ENCODE measurements around the gene EPB41L4B.

EPB41L4B gene

DNA sequence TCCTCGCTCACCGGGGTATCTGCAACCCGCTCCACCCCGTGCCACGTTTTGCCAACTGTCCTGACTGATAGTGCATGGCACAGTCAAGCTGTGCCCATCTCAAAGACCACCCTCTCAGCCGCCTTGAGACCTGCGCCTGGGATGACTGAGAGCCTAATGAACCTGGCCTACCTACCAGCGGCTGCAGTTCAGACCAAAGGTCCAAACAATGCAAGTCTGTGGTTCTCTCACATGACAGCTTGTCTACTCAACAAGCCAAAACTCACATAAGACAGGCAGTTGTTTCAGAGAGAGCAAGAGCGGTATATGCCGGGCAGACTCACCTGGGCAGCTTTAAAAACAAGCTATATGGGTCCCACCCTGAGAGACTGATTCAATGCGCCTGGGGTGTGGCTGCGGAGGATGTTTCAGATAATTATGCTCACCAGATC is 70.5 kb downstream of the EPB41L4B start:
- no peak overlapping the region for H3K27ac ChIP-seq (ENCODE audit: low read depth, low read length)
- H3K9ac ChIP-seq (ENCODE audit: low read depth in 1 of 2, low read length in 2 of 2) = no peak overlapping the region
- H3K4me1 ChIP-seq (ENCODE audit: control insufficient read depth in 1 of 2, insufficient read depth in 2 of 2, low read length in 2 of 2) = peaks cover 10 to 13% of the 10 kb centered on the region in 2 donors

DNA sequence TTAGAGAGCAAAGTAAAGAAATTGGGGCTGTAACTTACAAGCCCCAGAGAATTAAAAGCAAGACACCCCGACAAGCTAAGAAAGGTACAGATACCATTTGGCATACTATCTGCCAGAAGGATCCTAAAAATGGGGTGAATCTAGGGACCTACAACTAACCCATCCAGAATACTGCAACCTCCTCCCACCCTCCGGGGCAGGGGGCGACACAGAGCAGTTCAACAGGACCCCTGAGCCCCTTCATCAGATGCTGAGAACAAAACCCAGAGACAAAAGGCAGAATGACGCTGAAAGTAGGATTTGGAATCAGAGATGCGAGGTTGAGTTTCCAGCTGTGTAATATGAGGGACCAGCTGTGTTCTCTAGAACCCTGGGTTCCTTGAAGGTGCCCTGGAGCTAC is 71.2 kb downstream of the EPB41L4B start:
- Histone ChIP-seq H3K9ac (ENCODE audit: low read depth in 1 of 2, low read length in 2 of 2) (no peak overlapping the region), H3K27ac (ENCODE audit: low read depth, low read length) (no peak overlapping the region), H3K27me3 (ENCODE audit: control insufficient read depth in 1 of 2, insufficient read depth in 2 of 2, low read length in 2 of 2) (no peaks in the 10 kb centered on the region), H3K4me3 (ENCODE audit: low read depth in 1 of 2, low read length in 2 of 2) (no peak overlapping the region), H3K9me3 (ENCODE audit: control insufficient read depth in 1 of 2, low read length in 2 of 2) (no peaks in the 10 kb centered on the region), H3K36me3 (ENCODE audit: control insufficient read depth in 1 of 2, insufficient read depth in 2 of 2, low read length in 2 of 2) (peaks cover 0 to 8% of the 10 kb centered on the region in 2 donors), H3K4me1 (ENCODE audit: control insufficient read depth in 1 of 2, insufficient read depth in 2 of 2, low read length in 2 of 2) (peaks cover 10 to 13% of the 10 kb centered on the region in 2 donors)

More for the DNA sequence above, 70.5 kb downstream of the EPB41L4B start:
- H3K36me3 ChIP-seq (ENCODE audit: control insufficient read depth in 1 of 2, insufficient read depth in 2 of 2, low read length in 2 of 2) = peaks cover 0 to 11% of the 10 kb centered on the region in 2 donors
- H3K27me3 ChIP-seq (ENCODE audit: control insufficient read depth in 1 of 2, insufficient read depth in 2 of 2, low read length in 2 of 2) = no peaks in the 10 kb centered on the region
- H3K4me3 ChIP-seq (ENCODE audit: low read depth in 1 of 2, low read length in 2 of 2) = no peak overlapping the region
- no peaks in the 10 kb centered on the region for H3K9me3 ChIP-seq (ENCODE audit: control insufficient read depth in 1 of 2, low read length in 2 of 2)

DNA sequence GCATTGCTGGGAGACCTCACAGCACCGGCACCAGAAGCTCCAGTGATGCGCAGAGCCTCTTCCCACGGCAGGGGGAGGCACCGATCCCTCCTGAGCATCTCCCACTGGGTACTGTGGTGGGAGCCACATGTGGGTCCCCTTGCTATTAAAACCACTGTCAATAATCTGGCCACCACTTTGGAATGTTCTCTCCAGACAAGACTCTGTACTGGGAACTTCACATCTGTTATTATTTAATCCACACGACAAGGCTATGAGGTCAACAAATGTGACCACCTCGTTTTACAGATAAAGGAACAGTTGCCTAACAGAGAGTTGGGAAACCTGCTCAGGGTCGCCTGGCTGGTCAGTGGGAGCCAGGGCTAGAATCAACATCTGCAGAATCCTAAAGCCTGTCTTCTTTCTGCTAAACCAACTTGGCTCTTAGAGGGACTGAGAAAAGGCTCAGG is 72.7 kb downstream of the EPB41L4B start:
- no peaks in the 10 kb centered on the region for H3K27me3 ChIP-seq (ENCODE audit: control insufficient read depth in 1 of 2, insufficient read depth in 2 of 2, low read length in 2 of 2)
- H3K9ac ChIP-seq (ENCODE audit: low read depth in 1 of 2, low read length in 2 of 2) = no peak overlapping the region
- peaks cover 0 to 4% of the 10 kb centered on the region in 2 donors for H3K36me3 ChIP-seq (ENCODE audit: control insufficient read depth in 1 of 2, insufficient read depth in 2 of 2, low read length in 2 of 2)
- H3K4me1 ChIP-seq (ENCODE audit: control insufficient read depth in 1 of 2, insufficient read depth in 2 of 2, low read length in 2 of 2) = peaks cover 10 to 13% of the 10 kb centered on the region in 2 donors
- no peak overlapping the region for H3K27ac ChIP-seq (ENCODE audit: low read depth, low read length)
- no peak overlapping the region for H3K4me3 ChIP-seq (ENCODE audit: low read depth in 1 of 2, low read length in 2 of 2)
- H3K9me3 ChIP-seq (ENCODE audit: control insufficient read depth in 1 of 2, low read length in 2 of 2) = no peaks in the 10 kb centered on the region

DNA sequence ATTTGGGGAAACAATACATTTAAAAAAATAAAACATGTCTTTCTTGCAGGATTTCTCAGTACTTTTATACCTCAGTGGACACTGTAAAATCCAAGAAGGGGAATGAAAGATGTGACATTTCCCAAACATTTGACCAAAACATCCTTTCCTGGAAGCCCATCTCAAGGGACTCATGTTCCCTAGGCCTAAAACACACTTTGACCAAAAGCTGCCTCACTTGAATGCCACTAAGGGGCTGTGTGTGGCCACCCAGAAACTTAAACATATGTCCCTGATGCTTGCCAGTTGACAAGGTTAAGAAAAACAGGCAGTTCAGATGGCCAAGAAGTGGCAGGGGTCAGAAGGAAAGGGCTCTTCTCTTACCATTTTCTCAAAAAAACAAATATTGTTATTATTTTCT is 73.6 kb downstream of the EPB41L4B start:
- Histone ChIP-seq H3K9me3 (ENCODE audit: control insufficient read depth in 1 of 2, low read length in 2 of 2) (no peaks in the 10 kb centered on the region), H3K9ac (ENCODE audit: low read depth in 1 of 2, low read length in 2 of 2) (no peak overlapping the region), H3K36me3 (ENCODE audit: control insufficient read depth in 1 of 2, insufficient read depth in 2 of 2, low read length in 2 of 2) (no peaks in the 10 kb centered on the region), H3K4me3 (ENCODE audit: low read depth in 1 of 2, low read length in 2 of 2) (no peak overlapping the region), H3K27ac (ENCODE audit: low read depth, low read length) (no peak overlapping the region), H3K4me1 (ENCODE audit: control insufficient read depth in 1 of 2, insufficient read depth in 2 of 2, low read length in 2 of 2) (peaks cover 10 to 13% of the 10 kb centered on the region in 2 donors), H3K27me3 (ENCODE audit: control insufficient read depth in 1 of 2, insufficient read depth in 2 of 2, low read length in 2 of 2) (no peaks in the 10 kb centered on the region)

DNA sequence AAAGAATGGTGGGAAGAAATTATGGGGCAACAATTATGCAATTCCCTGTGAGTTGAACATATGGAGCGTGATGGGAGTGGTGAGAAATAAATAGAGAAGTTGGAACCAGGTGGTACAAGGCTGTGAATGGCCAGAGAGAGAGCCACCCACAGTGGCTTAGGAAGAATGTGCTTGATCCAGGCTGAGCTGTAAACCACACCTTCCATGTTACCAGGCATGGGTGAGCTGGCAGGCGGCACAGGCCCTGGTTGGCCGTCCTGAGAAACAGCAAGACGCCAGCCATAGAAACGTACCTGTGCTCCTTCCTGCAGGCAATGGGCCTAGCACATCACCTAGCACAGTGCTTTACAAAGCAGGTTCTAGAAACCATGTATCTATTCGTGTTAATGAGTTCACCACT is 74.3 kb downstream of the EPB41L4B start:
- H3K9ac ChIP-seq (ENCODE audit: low read depth in 1 of 2, low read length in 2 of 2) = no peak overlapping the region
- H3K27ac ChIP-seq (ENCODE audit: low read depth, low read length) = no peak overlapping the region

DNA sequence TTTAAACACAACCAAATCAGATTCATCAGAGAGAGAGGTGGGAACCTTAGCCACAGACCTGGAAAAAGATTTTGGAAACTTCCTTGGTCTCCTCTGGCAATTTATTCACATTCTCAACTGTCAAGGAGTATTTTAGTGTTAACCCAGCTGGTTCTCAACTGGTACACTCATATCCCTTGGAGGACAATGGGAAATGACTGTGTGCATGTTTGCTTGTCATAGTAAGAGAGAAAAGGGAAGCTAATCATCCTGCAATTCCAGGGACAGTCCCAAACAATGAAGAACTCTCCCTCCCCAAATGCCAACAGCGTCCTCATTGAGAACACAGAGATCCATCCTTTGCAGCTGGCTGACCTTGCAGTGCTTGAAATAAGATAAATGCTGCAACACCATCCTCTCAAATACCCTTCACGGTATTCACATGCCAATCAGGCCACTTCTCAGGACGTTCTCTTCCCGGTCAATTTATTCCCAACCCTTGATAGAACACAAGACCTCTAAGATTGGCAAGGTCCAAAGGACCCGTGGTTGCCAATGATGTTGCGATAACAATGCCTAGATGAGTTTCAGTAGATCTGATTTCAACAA is 75.5 kb downstream of the EPB41L4B start:
- no peaks in the 10 kb centered on the region for H3K27me3 ChIP-seq (ENCODE audit: control insufficient read depth in 1 of 2, insufficient read depth in 2 of 2, low read length in 2 of 2)
- H3K9ac ChIP-seq (ENCODE audit: low read depth in 1 of 2, low read length in 2 of 2) = no peak overlapping the region
- no peaks in the 10 kb centered on the region for H3K9me3 ChIP-seq (ENCODE audit: control insufficient read depth in 1 of 2, low read length in 2 of 2)
- no peak overlapping the region for H3K27ac ChIP-seq (ENCODE audit: low read depth, low read length)
- peaks cover 3 to 4% of the 10 kb centered on the region in 2 donors for H3K36me3 ChIP-seq (ENCODE audit: control insufficient read depth in 1 of 2, insufficient read depth in 2 of 2, low read length in 2 of 2)
- H3K4me1 ChIP-seq (ENCODE audit: control insufficient read depth in 1 of 2, insufficient read depth in 2 of 2, low read length in 2 of 2) = no peaks in the 10 kb centered on the region
- no peak overlapping the region for H3K4me3 ChIP-seq (ENCODE audit: low read depth in 1 of 2, low read length in 2 of 2)

More for the DNA sequence above, 74.3 kb downstream of the EPB41L4B start:
- peaks cover 8% of the 10 kb centered on the region in 2 donors for H3K4me1 ChIP-seq (ENCODE audit: control insufficient read depth in 1 of 2, insufficient read depth in 2 of 2, low read length in 2 of 2)
- no peaks in the 10 kb centered on the region for H3K27me3 ChIP-seq (ENCODE audit: control insufficient read depth in 1 of 2, insufficient read depth in 2 of 2, low read length in 2 of 2)
- peaks cover under 1 to 2% of the 10 kb centered on the region in 2 donors for H3K36me3 ChIP-seq (ENCODE audit: control insufficient read depth in 1 of 2, insufficient read depth in 2 of 2, low read length in 2 of 2)
- H3K4me3 ChIP-seq (ENCODE audit: low read depth in 1 of 2, low read length in 2 of 2) = no peak overlapping the region
- H3K9me3 ChIP-seq (ENCODE audit: control insufficient read depth in 1 of 2, low read length in 2 of 2) = no peaks in the 10 kb centered on the region

DNA sequence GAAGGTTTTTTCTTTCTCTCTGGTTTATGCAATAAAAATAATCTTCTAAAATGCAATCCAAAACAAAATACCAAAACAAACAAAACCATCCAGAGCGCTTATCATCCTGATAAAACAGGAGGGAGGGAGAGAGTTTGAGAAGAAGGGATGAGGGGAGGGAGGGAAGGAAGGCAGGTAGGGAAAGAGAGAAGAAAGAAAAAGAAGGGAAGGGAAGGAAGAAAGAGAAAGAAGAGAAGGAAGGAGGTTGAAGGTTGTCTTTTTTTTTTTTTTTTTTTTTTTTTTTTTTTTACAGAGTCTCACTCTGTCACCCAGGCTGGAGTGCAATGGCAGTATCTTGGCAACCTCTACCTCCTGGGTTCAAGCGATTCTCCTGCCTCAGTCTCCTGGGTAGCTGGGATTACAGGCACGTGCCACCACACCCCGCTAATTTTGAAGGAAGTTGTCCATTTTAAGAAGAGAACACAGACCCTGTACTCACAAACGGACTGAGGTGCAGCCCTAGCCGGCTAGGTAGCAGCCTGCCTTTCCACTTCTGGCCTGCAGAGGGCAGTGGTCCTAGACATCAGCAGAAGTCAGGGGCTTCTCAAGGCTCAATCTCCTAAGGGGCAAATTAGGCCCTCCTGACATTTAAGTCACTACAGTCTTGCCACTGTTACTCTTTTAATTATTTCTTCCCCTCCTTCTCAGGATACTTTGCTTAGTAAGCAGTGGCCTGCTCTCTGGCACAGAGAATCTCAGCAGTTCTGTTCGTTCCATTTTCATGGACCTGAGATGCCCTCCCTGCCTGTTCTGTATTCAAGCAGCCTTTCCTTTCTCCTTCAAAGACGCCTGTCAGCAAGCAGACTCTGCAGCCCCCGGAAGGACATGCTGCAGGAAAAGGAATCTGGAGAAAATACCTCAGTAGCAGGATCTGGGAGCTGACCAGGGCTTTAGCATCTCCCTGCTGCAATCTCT is 76.4 kb downstream of the EPB41L4B start:
- Histone ChIP-seq H3K9me3 (ENCODE audit: control insufficient read depth in 1 of 2, low read length in 2 of 2) (no peaks in the 10 kb centered on the region), H3K27me3 (ENCODE audit: control insufficient read depth in 1 of 2, insufficient read depth in 2 of 2, low read length in 2 of 2) (no peaks in the 10 kb centered on the region), H3K4me1 (ENCODE audit: control insufficient read depth in 1 of 2, insufficient read depth in 2 of 2, low read length in 2 of 2) (no peaks in the 10 kb centered on the region), H3K4me3 (ENCODE audit: low read depth in 1 of 2, low read length in 2 of 2) (no peak overlapping the region), H3K27ac (ENCODE audit: low read depth, low read length) (no peak overlapping the region), H3K36me3 (ENCODE audit: control insufficient read depth in 1 of 2, insufficient read depth in 2 of 2, low read length in 2 of 2) (peaks cover 7 to 9% of the 10 kb centered on the region in 2 donors), H3K9ac (ENCODE audit: low read depth in 1 of 2, low read length in 2 of 2) (no peak overlapping the region)

DNA sequence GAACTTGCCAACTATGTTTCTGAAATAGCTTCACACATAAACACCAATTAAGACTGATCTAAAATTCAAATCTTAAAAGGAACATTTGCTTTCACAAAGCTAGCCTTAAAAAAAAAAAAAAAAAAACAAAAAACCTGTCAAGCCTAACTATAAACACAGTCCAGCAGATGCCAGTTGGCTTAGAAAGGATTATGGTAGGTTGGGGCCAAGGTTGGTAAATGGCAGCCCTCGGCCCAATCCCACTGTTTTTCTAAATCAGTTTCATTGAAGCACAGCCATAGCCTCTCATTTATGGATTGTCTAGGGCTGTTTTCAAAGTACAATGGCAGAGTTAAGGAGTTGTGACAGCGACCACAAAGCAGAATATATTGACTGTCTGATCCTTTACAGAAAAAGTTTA is 78.1 kb downstream of the EPB41L4B start:
- Histone ChIP-seq H3K27me3 (ENCODE audit: control insufficient read depth in 1 of 2, insufficient read depth in 2 of 2, low read length in 2 of 2) (peaks cover 0 to 4% of the 10 kb centered on the region in 2 donors), H3K27ac (ENCODE audit: low read depth, low read length) (no peak overlapping the region), H3K4me3 (ENCODE audit: low read depth in 1 of 2, low read length in 2 of 2) (no peak overlapping the region), H3K9me3 (ENCODE audit: control insufficient read depth in 1 of 2, low read length in 2 of 2) (no peaks in the 10 kb centered on the region), H3K4me1 (ENCODE audit: control insufficient read depth in 1 of 2, insufficient read depth in 2 of 2, low read length in 2 of 2) (no peaks in the 10 kb centered on the region), H3K9ac (ENCODE audit: low read depth in 1 of 2, low read length in 2 of 2) (no peak overlapping the region), H3K36me3 (ENCODE audit: control insufficient read depth in 1 of 2, insufficient read depth in 2 of 2, low read length in 2 of 2) (peaks cover 9 to 14% of the 10 kb centered on the region in 2 donors)

DNA sequence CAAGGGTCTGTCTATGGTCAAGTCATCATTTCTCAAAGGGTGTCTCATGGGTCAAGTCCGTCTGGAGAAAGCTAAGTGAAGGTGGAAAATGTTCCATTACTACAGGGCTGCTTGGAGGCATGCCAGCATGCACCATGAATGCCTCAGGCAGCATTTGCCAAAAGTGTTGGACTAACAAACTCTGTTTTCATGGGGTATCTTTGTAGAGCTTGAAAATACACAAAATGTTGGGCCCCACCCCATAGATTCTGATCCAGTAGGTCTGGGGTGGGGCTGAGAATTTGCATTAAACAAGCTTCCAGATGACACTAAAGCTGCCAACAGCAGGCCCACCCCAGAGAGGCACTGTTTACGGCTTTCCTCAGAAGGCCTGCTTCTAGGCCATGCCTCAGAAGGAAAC is 78.8 kb downstream of the EPB41L4B start:
- Histone ChIP-seq H3K27me3 (ENCODE audit: control insufficient read depth in 1 of 2, insufficient read depth in 2 of 2, low read length in 2 of 2) (peaks cover 0 to 4% of the 10 kb centered on the region in 2 donors), H3K9ac (ENCODE audit: low read depth in 1 of 2, low read length in 2 of 2) (no peak overlapping the region), H3K4me3 (ENCODE audit: low read depth in 1 of 2, low read length in 2 of 2) (no peak overlapping the region), H3K4me1 (ENCODE audit: control insufficient read depth in 1 of 2, insufficient read depth in 2 of 2, low read length in 2 of 2) (no peaks in the 10 kb centered on the region), H3K9me3 (ENCODE audit: control insufficient read depth in 1 of 2, low read length in 2 of 2) (no peaks in the 10 kb centered on the region), H3K36me3 (ENCODE audit: control insufficient read depth in 1 of 2, insufficient read depth in 2 of 2, low read length in 2 of 2) (peaks cover 9 to 17% of the 10 kb centered on the region in 2 donors), H3K27ac (ENCODE audit: low read depth, low read length) (no peak overlapping the region)

DNA sequence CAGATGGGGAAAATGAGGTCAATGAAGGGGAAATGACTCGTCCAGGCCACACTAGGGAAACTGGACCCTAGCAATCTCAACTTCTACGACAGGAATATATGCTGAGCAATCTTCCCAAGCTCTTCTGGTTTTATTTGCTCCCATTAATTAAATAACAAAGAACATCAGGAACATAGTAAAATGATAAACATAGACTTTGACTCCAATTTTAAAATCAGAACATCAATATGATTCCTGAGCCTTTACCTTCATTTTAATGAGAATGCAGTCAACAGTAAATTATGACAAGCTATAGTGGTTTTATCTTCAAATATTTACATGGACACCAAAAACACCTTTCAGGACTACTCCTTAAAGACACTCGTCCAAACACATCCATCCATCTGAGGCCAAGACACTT is 79.7 kb downstream of the EPB41L4B start:
- H3K9ac ChIP-seq (ENCODE audit: low read depth in 1 of 2, low read length in 2 of 2) = no peak overlapping the region
- no peaks in the 10 kb centered on the region for H3K4me1 ChIP-seq (ENCODE audit: control insufficient read depth in 1 of 2, insufficient read depth in 2 of 2, low read length in 2 of 2)
- H3K36me3 ChIP-seq (ENCODE audit: control insufficient read depth in 1 of 2, insufficient read depth in 2 of 2, low read length in 2 of 2) = peaks cover 9 to 17% of the 10 kb centered on the region in 2 donors
- H3K27me3 ChIP-seq (ENCODE audit: control insufficient read depth in 1 of 2, insufficient read depth in 2 of 2, low read length in 2 of 2) = peaks cover 0 to 4% of the 10 kb centered on the region in 2 donors
- no peaks in the 10 kb centered on the region for H3K9me3 ChIP-seq (ENCODE audit: control insufficient read depth in 1 of 2, low read length in 2 of 2)
- no peak overlapping the region for H3K4me3 ChIP-seq (ENCODE audit: low read depth in 1 of 2, low read length in 2 of 2)
- no peak overlapping the region for H3K27ac ChIP-seq (ENCODE audit: low read depth, low read length)

All from duodenal mucosa (tissue), 2 donors.